Upper lobe of left lung (tissue), 4 donors: ENCODE results near the gene GALC.

Experiments used
- CTCF ChIP-seq, 6 experiments: fragments of 450-650 bp in 4 of 6; fragments of 200-600 bp in 2 of 6; sonication (generic) in 2 of 6; IDR thresholded peaks; one replicate each; pipeline ENCODE4 v1.5.1; 2016 to 2019; ENCODE audit warnings: antibody characterized with exemption in 6 of 6
- EP300 ChIP-seq, 4 donors: sonication (generic); formaldehyde crosslinking; IDR thresholded peaks; one replicate each; pipeline ENCODE4 v1.5.1; 2017; ENCODE audit warnings: antibody characterized with exemption in 4 of 4, control low read depth in 2 of 4
- POLR2A ChIP-seq, 4 donors: fragments of 450-650 bp; IDR thresholded peaks; one replicate each; pipeline ENCODE4 v1.5.1; 2016 to 2017; ENCODE audit warnings: antibody characterized with exemption in 4 of 4, mild to moderate bottlenecking in 2 of 4
- POLR2AphosphoS5 ChIP-seq, 2 donors: sonication (generic); formaldehyde crosslinking; IDR thresholded peaks; one replicate each; pipeline ENCODE4 v1.5.1; 2017; ENCODE audit warnings: antibody characterized with exemption in 2 of 2

- TF ChIP-seq CTCF (IDR thresholded peaks at IDR 0.05) (no peak), POLR2A (IDR thresholded peaks at IDR 0.05) (no peak), EP300 (IDR thresholded peaks at IDR 0.05) (no peak), POLR2AphosphoS5 (IDR thresholded peaks at IDR 0.05) (no peak)
Observed at GRCh38 chr14:87989956-87990299, 3.1 kb downstream of the GALC start.
